Transverse colon (tissue), 4 donors: Measurements from ENCODE around the gene PKP2. TPM values are rescaled to one million over a fixed set of nuclear protein-coding genes. Genes with fewer than 3 reads are reported as not detected.

Source experiments
- DNase-seq: peaks from one replicate; pipeline ENCODE4 v3.0.0-alpha.2; 2019
- H3K27ac ChIP-seq, 4 donors: fragments of 200-600 bp; sonication (generic); 2 replicates each; pipeline ENCODE4 v1.5.1; 2016 to 2018; ENCODE audit warnings: inconsistent platforms in 4 of 4
- H3K27me3 ChIP-seq: fragments of 200-600 bp; sonication (generic); 2 replicates; pipeline ENCODE4 v1.5.1; 2017; ENCODE audit warnings: inconsistent platforms
- H3K36me3 ChIP-seq, 4 donors: fragments of 200-600 bp; sonication (generic); 2 replicates each; pipeline ENCODE4 v1.5.1; 2017 to 2019; ENCODE audit warnings: inconsistent platforms in 4 of 4
- H3K4me1 ChIP-seq, 4 donors: fragments of 200-600 bp; sonication (generic); 2 replicates each; pipeline ENCODE4 v1.5.1; 2017 to 2020; ENCODE audit warnings: inconsistent platforms in 4 of 4
- H3K4me3 ChIP-seq, 4 donors: fragments of 200-600 bp; sonication (generic); 1 replicate in 1 of 4; 2 replicates in 3 of 4; pipeline versions ENCODE4 v1.5.1 to v1.6.1; 2017 to 2019; ENCODE audit warnings: inconsistent platforms in 4 of 4
- H3K9me3 ChIP-seq, 2 donors: fragments of 200-600 bp; sonication (generic); 2 replicates each; pipeline ENCODE4 v1.5.1; 2017 to 2019; ENCODE audit warnings: inconsistent platforms in 2 of 2
- EP300 ChIP-seq: sonication (generic); formaldehyde crosslinking; IDR thresholded peaks from one replicate; pipeline ENCODE4 v1.6.1; 2017; ENCODE audit warnings: antibody characterized with exemption, low read depth
- POLR2A ChIP-seq: fragments of 450-650 bp; IDR thresholded peaks from one replicate; pipeline ENCODE4 v1.6.1; 2016; ENCODE audit warnings: antibody characterized with exemption, mild to moderate bottlenecking, moderate library complexity
- POLR2AphosphoS5 ChIP-seq, 3 donors: sonication (generic); formaldehyde crosslinking; IDR thresholded peaks; one replicate each; pipeline ENCODE4 v1.6.1; 2016; ENCODE audit warnings: antibody characterized with exemption in 3 of 3
- WGBS, 2 donors: methylation state at CpG; one replicate each; pipeline ENCODE4 v1.1.5; 2018; ENCODE audit warnings: low coverage in 1 of 2; 5-methylcytosine and 5-hydroxymethylcytosine counted together
- in situ Hi-C, 4 donors: fragments of 200-750 bp; cut with MboI; loops; one replicate each; pipeline versions ENCODE4 v1.15.0 to v1.15.1; 2017; ENCODE audit warnings: low sequenced_read_pairs in 3 of 4, low pct_ligation_motif_present in 1 of 4, low pct_unique_long_range_greater_than_20kb in 1 of 4
- intact Hi-C: fragments of 100-400 bp; cut with DNase I; formaldehyde crosslinking; loops from one replicate; pipeline ENCODE4 v1.15.1; 2023; ENCODE audit warnings: low total_unique reads
- total RNA-seq, 4 donors: library from RNA; depleted of rRNA; stranded (reverse); fragments of >200 nt; gene quantifications; one replicate each; pipeline ENCODE4 v1.1.0, GENCODE V29; 2016
- TF ChIP-seq, protein P1 (sequence below), 5 experiments: fragments of 200-600 bp in 3 of 5; fragments of 450-650 bp in 2 of 5; sonication (generic) in 3 of 5; IDR thresholded peaks; 1 replicate in 2 of 5; 2 replicates in 3 of 5; pipeline ENCODE4 v1.5.1; 2016 to 2017; ENCODE audit warnings: antibody characterized with exemption in 5 of 5, inconsistent platforms in 3 of 5, mild to moderate bottlenecking in 2 of 5, moderate library complexity in 1 of 5

The PKP2 gene
- total RNA-seq, 4 donors from 2014 or later, result 92.0 to 253 (median 108) TPM

DNA sequence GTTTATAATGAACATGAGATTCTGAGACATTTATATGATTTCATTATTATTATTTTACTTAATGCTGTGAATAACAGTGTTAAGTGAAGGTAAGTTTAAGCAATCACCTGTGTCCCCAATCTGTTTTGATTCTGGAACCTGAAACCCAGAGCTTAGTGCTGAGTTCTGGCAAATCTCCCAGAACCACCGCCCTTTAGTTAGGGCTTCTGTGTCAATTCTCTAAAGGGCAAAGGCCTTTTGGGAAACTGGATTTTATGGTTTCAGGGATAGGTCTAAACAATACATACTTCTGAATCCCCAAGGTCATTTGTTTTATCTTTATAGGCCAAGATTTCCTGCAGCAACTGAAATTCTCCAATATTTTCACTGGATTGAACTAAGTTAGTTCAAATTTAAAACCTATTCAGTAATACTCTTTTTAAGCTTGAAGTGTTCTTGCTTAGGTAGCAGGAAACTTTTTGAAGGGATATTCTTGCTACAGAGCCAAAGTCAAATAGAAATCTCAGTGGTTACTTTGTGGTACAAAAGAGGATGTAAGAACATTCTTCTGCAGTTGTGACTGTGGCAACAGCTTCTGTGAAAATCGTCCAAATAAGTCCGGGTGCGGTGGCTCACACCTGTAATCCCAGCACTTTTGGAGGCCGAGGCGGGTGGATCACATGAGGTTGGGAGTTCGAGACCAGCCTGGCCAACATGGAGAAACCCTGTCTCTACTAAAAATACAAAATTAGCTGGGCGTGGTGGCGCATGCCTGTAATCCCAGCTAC lies 10.0 kb upstream of the PKP2 start:
- 29 to 46% methylated on average over 1 to 9 of the region's 9 CpGs for WGBS, 2 donors
- Histone ChIP-seq H3K27ac (peak overlapping the region; percentile 73 to 85 (median 78)), H3K36me3 (no peaks in the 10 kb centered on the region), H3K4me1 (peaks cover 0 to 59% (median 31%) of the 10 kb centered on the region in 4 donors), H3K9me3 (no peaks in the 10 kb centered on the region), H3K4me3 (no peak overlapping the region), H3K27me3 (no peaks in the 10 kb centered on the region)
- intact Hi-C loops, result no loop called here
- peak; percentile 83 for DNase-seq
- TF ChIP-seq POLR2A (no peak), EP300 (peak; percentile 5), POLR2AphosphoS5 (IDR thresholded peaks at IDR 0.05) (peak in 2 of 3 donors; percentile 24 to 51)
- TF ChIP-seq, protein P1, sequence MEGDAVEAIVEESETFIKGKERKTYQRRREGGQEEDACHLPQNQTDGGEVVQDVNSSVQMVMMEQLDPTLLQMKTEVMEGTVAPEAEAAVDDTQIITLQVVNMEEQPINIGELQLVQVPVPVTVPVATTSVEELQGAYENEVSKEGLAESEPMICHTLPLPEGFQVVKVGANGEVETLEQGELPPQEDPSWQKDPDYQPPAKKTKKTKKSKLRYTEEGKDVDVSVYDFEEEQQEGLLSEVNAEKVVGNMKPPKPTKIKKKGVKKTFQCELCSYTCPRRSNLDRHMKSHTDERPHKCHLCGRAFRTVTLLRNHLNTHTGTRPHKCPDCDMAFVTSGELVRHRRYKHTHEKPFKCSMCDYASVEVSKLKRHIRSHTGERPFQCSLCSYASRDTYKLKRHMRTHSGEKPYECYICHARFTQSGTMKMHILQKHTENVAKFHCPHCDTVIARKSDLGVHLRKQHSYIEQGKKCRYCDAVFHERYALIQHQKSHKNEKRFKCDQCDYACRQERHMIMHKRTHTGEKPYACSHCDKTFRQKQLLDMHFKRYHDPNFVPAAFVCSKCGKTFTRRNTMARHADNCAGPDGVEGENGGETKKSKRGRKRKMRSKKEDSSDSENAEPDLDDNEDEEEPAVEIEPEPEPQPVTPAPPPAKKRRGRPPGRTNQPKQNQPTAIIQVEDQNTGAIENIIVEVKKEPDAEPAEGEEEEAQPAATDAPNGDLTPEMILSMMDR (IDR thresholded peaks at IDR 0.05), result no peak
- in situ Hi-C loops, result loop anchor here in 3 of 4 donors (25.0 kb wide), 2 partner anchors 106 to 144 kb away; partner anchors contain the start of gene YARS2 (in 2 of the 3)

DNA sequence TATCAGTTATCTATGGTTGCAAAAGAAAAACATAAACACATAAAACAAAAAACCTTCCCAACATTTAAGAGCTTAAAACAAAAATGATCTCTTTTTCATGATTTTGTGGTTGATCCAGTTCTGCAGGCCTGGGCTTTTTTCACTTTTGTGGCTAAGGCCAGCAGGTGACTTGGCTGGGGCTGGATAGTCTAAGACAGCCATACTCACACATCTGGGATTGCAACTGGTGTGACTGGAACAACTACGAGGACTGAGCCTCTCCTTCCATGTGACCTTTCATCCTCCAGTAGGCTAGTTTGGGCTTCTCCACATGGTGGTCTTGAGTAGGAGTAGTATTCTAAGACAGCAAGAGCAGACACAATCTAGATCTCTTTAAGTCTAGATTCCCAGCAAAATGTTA lies 7.2 kb upstream of the PKP2 start:
- in situ Hi-C loops, result loop anchor here in 3 of 4 donors (25.0 kb wide), 2 partner anchors 109 to 141 kb away; partner anchors contain the start of gene YARS2 (in 2 of the 3)
- 40% methylated on average over 1 of the region's 1 CpG; no CpG with 5 or more reads in 1 of the 2 donors for WGBS, 2 donors

DNA sequence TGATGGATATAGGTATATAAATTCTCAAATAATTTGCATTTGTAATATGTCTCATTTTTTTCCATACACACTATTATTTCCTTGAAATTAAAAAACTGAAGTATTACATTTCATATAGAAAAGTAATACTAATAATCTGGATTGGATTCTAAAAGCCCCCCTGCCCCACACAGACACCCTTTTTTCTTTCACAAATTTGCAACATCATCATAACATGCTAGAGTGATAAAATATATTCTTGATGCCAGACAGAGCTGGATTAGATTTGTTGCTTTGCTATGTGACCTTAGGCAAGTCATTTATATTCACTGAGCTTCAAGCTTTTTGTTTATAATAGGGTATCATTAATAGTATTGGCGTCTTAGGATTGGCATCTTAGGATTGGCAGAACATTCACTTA lies 6.7 kb upstream of the PKP2 start:
- in situ Hi-C loops (loop anchor here in 3 of 4 donors (25.0 kb wide), 2 partner anchors 109 to 141 kb away; partner anchors contain the start of gene YARS2 (in 2 of the 3)), intact Hi-C loops (no loop called here)
- H3K36me3 ChIP-seq, result no peaks in the 10 kb centered on the region
- H3K27me3 ChIP-seq, result no peaks in the 10 kb centered on the region
- WGBS, 2 donors, result 73 to 78% methylated on average over 1 of the region's 1 CpG
- DNase-seq, result no peak
- no peaks in the 10 kb centered on the region for H3K9me3 ChIP-seq
- H3K27ac ChIP-seq, result no peak overlapping the region
- TF ChIP-seq POLR2A (no peak), POLR2AphosphoS5 (IDR thresholded peaks at IDR 0.05) (no peak)
- TF ChIP-seq, protein P1 (IDR thresholded peaks at IDR 0.05), result no peak
- H3K4me1 ChIP-seq, result peaks cover 0 to 61% (median 31%) of the 10 kb centered on the region in 4 donors
- H3K4me3 ChIP-seq, result no peak overlapping the region

More for the DNA sequence above, 7.2 kb upstream of the PKP2 start:
- Histone ChIP-seq H3K27me3 (no peaks in the 10 kb centered on the region), H3K4me3 (no peak overlapping the region), H3K36me3 (no peaks in the 10 kb centered on the region), H3K27ac (no peak overlapping the region), H3K4me1 (peaks cover 0 to 63% (median 31%) of the 10 kb centered on the region in 4 donors), H3K9me3 (no peaks in the 10 kb centered on the region)
- TF ChIP-seq, protein P1 (IDR thresholded peaks at IDR 0.05), result no peak
- TF ChIP-seq POLR2AphosphoS5 (IDR thresholded peaks at IDR 0.05), result no peak
- TF ChIP-seq POLR2A, result no peak
- TF ChIP-seq EP300, result no peak
- no peak for DNase-seq
- intact Hi-C loops, result no loop called here

DNA sequence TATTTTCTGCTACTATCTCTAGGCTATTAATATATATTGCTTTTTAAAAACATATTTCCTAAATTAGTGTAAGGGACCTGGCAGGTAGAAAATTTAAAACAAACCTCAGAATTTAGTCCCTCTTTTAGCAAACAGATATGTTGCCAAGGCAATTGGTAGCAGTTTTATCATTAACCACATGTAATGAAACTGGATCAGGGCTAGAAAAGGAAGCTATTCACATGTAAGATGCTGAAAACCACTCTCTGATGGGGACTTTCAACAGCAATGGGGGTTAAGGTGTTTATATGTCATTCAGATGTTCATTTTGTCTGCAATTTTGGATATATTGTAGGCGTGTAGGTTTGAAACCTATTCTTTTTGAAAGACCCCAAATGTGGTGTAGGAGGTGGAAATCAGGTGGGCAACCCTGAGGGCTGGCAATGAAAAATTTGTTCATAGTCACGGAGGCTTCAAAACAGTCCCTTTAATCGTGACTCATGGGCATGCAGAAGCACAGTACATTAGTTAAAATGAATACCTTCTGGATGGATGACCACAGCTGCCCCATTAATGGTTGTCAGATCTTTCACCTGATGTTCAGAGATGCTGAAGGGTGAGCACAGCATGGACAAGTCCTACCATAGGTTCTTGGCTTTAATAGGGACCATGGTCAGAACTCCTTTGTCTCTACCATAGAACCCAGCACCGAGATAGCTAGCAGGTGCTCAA lies 5.9 kb upstream of the PKP2 start:
- in situ Hi-C loops, result loop anchor here in 3 of 4 donors (25.0 kb wide), 2 partner anchors 110 to 140 kb away; partner anchors contain the start of gene YARS2 (in 2 of the 3)

More for the DNA sequence above, 5.9 kb upstream of the PKP2 start:
- WGBS, 2 donors, result 69 to 72% methylated on average over 4 of the region's 4 CpGs
- Histone ChIP-seq H3K4me1 (peaks cover 0 to 63% (median 32%) of the 10 kb centered on the region in 4 donors), H3K27ac (peak overlapping the region in 2 of 4 donors; percentile 58 to 71), H3K27me3 (no peaks in the 10 kb centered on the region), H3K4me3 (no peak overlapping the region), H3K9me3 (no peaks in the 10 kb centered on the region), H3K36me3 (no peaks in the 10 kb centered on the region)
- no peak for DNase-seq
- no peak for TF ChIP-seq POLR2A
- no peak for TF ChIP-seq POLR2AphosphoS5 (IDR thresholded peaks at IDR 0.05)
- TF ChIP-seq, protein P1 (IDR thresholded peaks at IDR 0.05), result no peak
- TF ChIP-seq EP300, result no peak
- intact Hi-C loops, result no loop called here
